ENCODE measurements around the gene MAP3K9.

The MAP3K9 gene

GRCh38 chr14:70814466-70814865, 5.2 kb upstream of the MAP3K9 start:
- no peak overlapping the region for H3K27ac ChIP-seq
- TF ChIP-seq CTCF (conservative IDR thresholded peaks at IDR 0.05) = no peak
- no peak for TF ChIP-seq ZFX (IDR thresholded peaks at IDR 0.05)

- no peak overlapping the region for H3K27ac ChIP-seq
- no peak for TF ChIP-seq ZFX (IDR thresholded peaks at IDR 0.05)
- no peak for TF ChIP-seq CTCF (conservative IDR thresholded peaks at IDR 0.05)
Observed at GRCh38 chr14:70812124-70812818, 3.0 kb upstream of the MAP3K9 start.

GRCh38 chr14:70811578-70811977, 2.3 kb upstream of the MAP3K9 start:
- no peak overlapping the region for H3K27ac ChIP-seq
- TF ChIP-seq CTCF (conservative IDR thresholded peaks at IDR 0.05) = no peak
- no peak for TF ChIP-seq ZFX (IDR thresholded peaks at IDR 0.05)

- H3K27ac ChIP-seq = no peak overlapping the region
- TF ChIP-seq CTCF (conservative IDR thresholded peaks at IDR 0.05) = no peak
- no peak for TF ChIP-seq ZFX (IDR thresholded peaks at IDR 0.05)
Observed at GRCh38 chr14:70811050-70811449, 1.7 kb upstream of the MAP3K9 start.

GRCh38 chr14:70810621-70811020, 1.3 kb upstream of the MAP3K9 start:
- no peak overlapping the region for H3K27ac ChIP-seq
- TF ChIP-seq ZFX (IDR thresholded peaks at IDR 0.05) = no peak
- TF ChIP-seq CTCF (conservative IDR thresholded peaks at IDR 0.05) = no peak

GRCh38 chr14:70808416-70809224, 693 bp downstream of the MAP3K9 start:
- H3K27ac ChIP-seq = peak overlapping the region; percentile 49
- no peak; the same call in 1 of the 2 replicates for TF ChIP-seq CTCF (conservative IDR thresholded peaks at IDR 0.05)
- TF ChIP-seq ZFX (IDR thresholded peaks at IDR 0.05) = 0 out of 2 replicates have a peak, but pooled peaks have one; percentile 64

- no peak overlapping the region for H3K27ac ChIP-seq
- no peak for TF ChIP-seq ZFX (IDR thresholded peaks at IDR 0.05)
- no peak for TF ChIP-seq CTCF (conservative IDR thresholded peaks at IDR 0.05)
Observed at GRCh38 chr14:70807898-70808415, 1.4 kb downstream of the MAP3K9 start.
